SK-N-SH (cell line): Measurements from ENCODE around the gene GNG12. TPM values are rescaled to one million over a fixed set of nuclear protein-coding genes. Genes with fewer than 3 reads are reported as not detected.

Source experiments
- CTCF ChIA-PET: fragments of 300-600, 350-600 bp; formaldehyde crosslinking; extraction: SDS; loops from one replicate; lab custom pipeline; 2021; lab: Yijun Ruan, JAX
- POLR2A ChIA-PET: fragments of 350-600 bp; sonication (Branson Sonifier 250); formaldehyde crosslinking; extraction: SDS; loops from one replicate; lab custom pipeline; 2020; ENCODE audit warnings: antibody characterized with exemption, inconsistent platforms; lab: Yijun Ruan, JAX
- DNase-seq: peaks from one replicate; pipeline ENCODE4 v3.0.0; 2012
- H2AFZ ChIP-seq: fragments of 200-600 bp; sonication (generic); 2 replicates; pipeline ENCODE4 v1.8.1; 2016; ENCODE audit warnings: antibody characterized with exemption, mild to moderate bottlenecking, low read depth
- H3F3A ChIP-seq: fragments of 200-600 bp; sonication (generic); replicated peaks from 2 replicates; pipeline ENCODE3; 2016; ENCODE audit warnings: antibody characterized with exemption, mild to moderate bottlenecking; ENCODE audit not compliant: insufficient read depth
- H3K27ac ChIP-seq, 2 experiments: fragments of 200-500 bp in 1 of 2; fragments of 200-600 bp in 1 of 2; sonication (Bioruptor generic) in 1 of 2; sonication (generic), shearing (Covaris generic) in 1 of 2; 2 replicates each; pipeline versions ENCODE4 v1.5.1 to v1.6.1; 2014 to 2016; ENCODE audit warnings: low read depth in 2 of 2, inconsistent platforms in 1 of 2, low read length in 1 of 2, mild to moderate bottlenecking in 1 of 2, mixed read lengths in 1 of 2
- H3K27me3 ChIP-seq: fragments of 200-600 bp; sonication (generic), shearing (Covaris generic); 2 replicates; pipeline ENCODE4 v1.6.1; 2016; ENCODE audit warnings: mixed run types; ENCODE audit not compliant: insufficient read depth
- H3K36me3 ChIP-seq, 2 experiments: fragments of 200-500 bp in 1 of 2; fragments of 200-600 bp in 1 of 2; sonication (Bioruptor generic) in 1 of 2; sonication (generic) in 1 of 2; replicated peaks in 1 of 2; 2 replicates each; pipeline versions ENCODE3 to v1.5.1; 2014 to 2016; ENCODE audit warnings: low read length in 1 of 2, mild to moderate bottlenecking in 1 of 2; ENCODE audit not compliant: insufficient read depth in 2 of 2, control insufficient read depth in 1 of 2
- H3K4me1 ChIP-seq, 2 experiments: fragments of 200-500 bp in 1 of 2; fragments of 200-600 bp in 1 of 2; sonication (Bioruptor generic) in 1 of 2; sonication (generic), shearing (Covaris generic) in 1 of 2; 2 replicates each; pipeline versions ENCODE4 v1.5.1 to v1.6.1; 2014 to 2016; ENCODE audit warnings: low read depth in 1 of 2, low read length in 1 of 2, mixed run types in 1 of 2; ENCODE audit not compliant: insufficient read depth in 2 of 2, control insufficient read depth in 1 of 2
- H3K4me2 ChIP-seq: fragments of 200-600 bp; sonication (generic), shearing (Covaris generic); 2 replicates; pipeline ENCODE4 v1.6.1; 2017; ENCODE audit warnings: mixed run types
- H3K4me3 ChIP-seq, 2 experiments: fragments of 200-500 bp in 1 of 2; fragments of 200-600 bp in 1 of 2; sonication (Bioruptor generic) in 1 of 2; sonication (generic), shearing (Covaris generic) in 1 of 2; 2 replicates each; pipeline versions ENCODE4 v1.5.1 to v1.8.1; 2014 to 2016; ENCODE audit warnings: low read depth in 2 of 2, inconsistent platforms in 1 of 2, low read length in 1 of 2, mild to moderate bottlenecking in 1 of 2, mixed read lengths in 1 of 2, moderate library complexity in 1 of 2
- H3K79me2 ChIP-seq: fragments of 200-600 bp; sonication (generic); 2 replicates; pipeline ENCODE4 v1.8.1; 2017; ENCODE audit warnings: mild to moderate bottlenecking; ENCODE audit not compliant: insufficient read depth
- H3K9ac ChIP-seq: fragments of 200-600 bp; sonication (generic); 2 replicates; pipeline ENCODE4 v1.6.1; 2017; ENCODE audit warnings: mixed run types
- H3K9me2 ChIP-seq: fragments of 200-600 bp; sonication (generic); 2 replicates; pipeline ENCODE4 v1.6.1; 2017; ENCODE audit warnings: mixed run types
- H3K9me3 ChIP-seq: fragments of 200-600 bp; sonication (generic); 2 replicates; pipeline ENCODE4 v1.6.1; 2017; ENCODE audit warnings: mixed run types, mild to moderate bottlenecking, moderate library complexity
- H4K20me1 ChIP-seq: fragments of 200-600 bp; sonication (generic); 2 replicates; pipeline ENCODE4 v1.6.1; 2017; ENCODE audit warnings: mild to moderate bottlenecking, mixed run types; ENCODE audit not compliant: insufficient read depth
- ELF1 ChIP-seq: IDR thresholded peaks from 2 replicates; pipeline ENCODE4 v1.4.0; 2012
- FOXM1 ChIP-seq: IDR thresholded peaks from 2 replicates; pipeline ENCODE4 v1.4.0; 2012; ENCODE audit warnings: low read depth, mild to moderate bottlenecking
- GABPA ChIP-seq: IDR thresholded peaks from 2 replicates; pipeline ENCODE4 v1.4.0; 2012; ENCODE audit warnings: low read depth, mild to moderate bottlenecking
- GATA2 ChIP-seq: sonication (generic); formaldehyde crosslinking; IDR thresholded peaks from 2 replicates; pipeline ENCODE4 v1.5.0; 2020; ENCODE audit warnings: mild to moderate bottlenecking, missing genetic modification reagents
- MAX ChIP-seq: IDR thresholded peaks from 2 replicates; pipeline ENCODE4 v1.4.0; 2012; ENCODE audit warnings: low read depth
- NFIC ChIP-seq: IDR thresholded peaks from 2 replicates; pipeline ENCODE4 v1.4.0; 2012; ENCODE audit warnings: borderline replicate concordance
- NRF1 ChIP-seq: IDR thresholded peaks from 2 replicates; pipeline ENCODE4 v1.6.1; 2012; ENCODE audit warnings: low read depth, mild to moderate bottlenecking, low read length
- POLR2AphosphoS5 ChIP-seq: IDR thresholded peaks from 2 replicates; pipeline ENCODE4 v1.6.1; 2012; ENCODE audit warnings: low read depth, low read length
- RAD21 ChIP-seq: IDR thresholded peaks from 2 replicates; pipeline ENCODE4 v1.6.1; 2012; ENCODE audit warnings: mild to moderate bottlenecking, low read length
- RCOR1 ChIP-seq: fragments of 150-350 bp; IDR thresholded peaks from 2 replicates; pipeline ENCODE4 v1.6.1; 2017; ENCODE audit warnings: antibody characterized with exemption, low read length
- RFX5 ChIP-seq: IDR thresholded peaks from 2 replicates; pipeline ENCODE4 v1.6.1; 2012; ENCODE audit warnings: mild to moderate bottlenecking, improper control_type of control experiment, low read length
- RXRA ChIP-seq: IDR thresholded peaks from 2 replicates; pipeline ENCODE4 v1.4.0; 2012; ENCODE audit warnings: low read depth, mild to moderate bottlenecking, borderline replicate concordance
- SIN3A ChIP-seq: IDR thresholded peaks from 2 replicates; pipeline ENCODE4 v1.6.1; 2012; ENCODE audit warnings: low read depth, mild to moderate bottlenecking, low read length, moderate library complexity, borderline replicate concordance
- SMC3 ChIP-seq: IDR thresholded peaks from 2 replicates; pipeline ENCODE4 v1.6.1; 2012; ENCODE audit warnings: low read depth, low read length, improper control_type of control experiment
- TAF1 ChIP-seq: IDR thresholded peaks from 2 replicates; pipeline ENCODE4 v1.6.1; 2012; ENCODE audit warnings: low read depth, mild to moderate bottlenecking, low read length, moderate library complexity, borderline replicate concordance
- TCF12 ChIP-seq: IDR thresholded peaks from 2 replicates; pipeline ENCODE4 v1.4.0; 2012
- TEAD4 ChIP-seq: IDR thresholded peaks from 2 replicates; pipeline ENCODE4 v1.4.0; 2012; ENCODE audit warnings: mild to moderate bottlenecking, borderline replicate concordance; ENCODE audit not compliant: insufficient read depth
- YY1 ChIP-seq: IDR thresholded peaks from 2 replicates; pipeline ENCODE4 v1.4.0; 2012; ENCODE audit warnings: low read depth, mild to moderate bottlenecking
- WGBS: methylation state at CpG from one replicate; pipeline ENCODE4 v1.1.6; 2017; ENCODE audit warnings: low lambda C conversion rate; 5-methylcytosine and 5-hydroxymethylcytosine counted together
- polyA plus RNA-seq, 3 experiments: library from polyadenylated mRNA; depleted of rRNA; stranded (reverse); fragments of >200 nt; gene quantifications; 2 replicates each; pipeline ENCODE4 v1.2.3, GENCODE V29; 2012
- TF ChIP-seq, protein P1 (sequence below): fragments of 150-350 bp; IDR thresholded peaks from 2 replicates; pipeline ENCODE4 v1.6.1; 2016; ENCODE audit warnings: mild to moderate bottlenecking, low read depth, low read length
- TF ChIP-seq, protein P2 (sequence below): fragments of 150-350 bp; IDR thresholded peaks from 2 replicates; pipeline ENCODE4 v1.6.1; 2017; ENCODE audit warnings: antibody characterized with exemption, low read length, low read depth, borderline replicate concordance
- TF ChIP-seq, protein P3 (sequence below): fragments of 200-600 bp; sonication (generic); IDR thresholded peaks from 2 replicates; pipeline ENCODE4 v1.6.1; 2017; ENCODE audit warnings: antibody characterized with exemption, mild to moderate bottlenecking, moderate library complexity

The GNG12 gene
- polyA plus RNA-seq, 1 of the 3 experiments (the other 2 are of a cell fraction): 41.2 TPM

- TF ChIP-seq YY1 (peak; percentile 43; the same call in 1 of the 2 replicates), TEAD4 (peak; percentile 72), ELF1 (peak; percentile 45; the same call in 1 of the 2 replicates), RCOR1 (peak; percentile 31; the same call in 1 of the 2 replicates)
These were observed 120.0 kb downstream of the GNG12 start (continued) for GRCh38 chr1:67713057-67713846.

GRCh38 chr1:67711855-67712212, 121.4 kb downstream of the GNG12 start:
- CTCF ChIA-PET: interaction anchor here (0.8 to 1.8 kb wide), 7 partner anchors 9 to 177 kb away, joined by 3 to 8 read pairs (median 4); no protein-coding TSS in a partner anchor
- H3K79me2 ChIP-seq: peaks cover 52% of the 10 kb centered on the region
- H3K27ac ChIP-seq: peak overlapping the region in 1 of 2 experiments; percentile 80; a peak in 1 of 4 replicates
- H3K27me3 ChIP-seq: no peaks in the 10 kb centered on the region
- H3K9ac ChIP-seq: no peak overlapping the region
- H3K4me3 ChIP-seq: no peak overlapping the region
- TF ChIP-seq TCF12: no peak
- TF ChIP-seq GATA2 (CRISPR knock-in tag): no peak
- TF ChIP-seq, protein P1, sequence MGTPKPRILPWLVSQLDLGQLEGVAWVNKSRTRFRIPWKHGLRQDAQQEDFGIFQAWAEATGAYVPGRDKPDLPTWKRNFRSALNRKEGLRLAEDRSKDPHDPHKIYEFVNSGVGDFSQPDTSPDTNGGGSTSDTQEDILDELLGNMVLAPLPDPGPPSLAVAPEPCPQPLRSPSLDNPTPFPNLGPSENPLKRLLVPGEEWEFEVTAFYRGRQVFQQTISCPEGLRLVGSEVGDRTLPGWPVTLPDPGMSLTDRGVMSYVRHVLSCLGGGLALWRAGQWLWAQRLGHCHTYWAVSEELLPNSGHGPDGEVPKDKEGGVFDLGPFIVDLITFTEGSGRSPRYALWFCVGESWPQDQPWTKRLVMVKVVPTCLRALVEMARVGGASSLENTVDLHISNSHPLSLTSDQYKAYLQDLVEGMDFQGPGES: no peak
- TF ChIP-seq NRF1: no peak
- no peak for TF ChIP-seq SIN3A
- TF ChIP-seq RFX5: no peak
- TF ChIP-seq, protein P2, sequence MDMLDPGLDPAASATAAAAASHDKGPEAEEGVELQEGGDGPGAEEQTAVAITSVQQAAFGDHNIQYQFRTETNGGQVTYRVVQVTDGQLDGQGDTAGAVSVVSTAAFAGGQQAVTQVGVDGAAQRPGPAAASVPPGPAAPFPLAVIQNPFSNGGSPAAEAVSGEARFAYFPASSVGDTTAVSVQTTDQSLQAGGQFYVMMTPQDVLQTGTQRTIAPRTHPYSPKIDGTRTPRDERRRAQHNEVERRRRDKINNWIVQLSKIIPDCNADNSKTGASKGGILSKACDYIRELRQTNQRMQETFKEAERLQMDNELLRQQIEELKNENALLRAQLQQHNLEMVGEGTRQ: no peak
- TF ChIP-seq FOXM1: no peak
- no peak for TF ChIP-seq GABPA
- no peak for TF ChIP-seq RCOR1
- no peak for TF ChIP-seq TAF1
- no peak for TF ChIP-seq YY1
- TF ChIP-seq NFIC: no peak
- TF ChIP-seq RXRA: no peak
- TF ChIP-seq MAX: no peak
- TF ChIP-seq RAD21: no peak
- TF ChIP-seq, protein P3, sequence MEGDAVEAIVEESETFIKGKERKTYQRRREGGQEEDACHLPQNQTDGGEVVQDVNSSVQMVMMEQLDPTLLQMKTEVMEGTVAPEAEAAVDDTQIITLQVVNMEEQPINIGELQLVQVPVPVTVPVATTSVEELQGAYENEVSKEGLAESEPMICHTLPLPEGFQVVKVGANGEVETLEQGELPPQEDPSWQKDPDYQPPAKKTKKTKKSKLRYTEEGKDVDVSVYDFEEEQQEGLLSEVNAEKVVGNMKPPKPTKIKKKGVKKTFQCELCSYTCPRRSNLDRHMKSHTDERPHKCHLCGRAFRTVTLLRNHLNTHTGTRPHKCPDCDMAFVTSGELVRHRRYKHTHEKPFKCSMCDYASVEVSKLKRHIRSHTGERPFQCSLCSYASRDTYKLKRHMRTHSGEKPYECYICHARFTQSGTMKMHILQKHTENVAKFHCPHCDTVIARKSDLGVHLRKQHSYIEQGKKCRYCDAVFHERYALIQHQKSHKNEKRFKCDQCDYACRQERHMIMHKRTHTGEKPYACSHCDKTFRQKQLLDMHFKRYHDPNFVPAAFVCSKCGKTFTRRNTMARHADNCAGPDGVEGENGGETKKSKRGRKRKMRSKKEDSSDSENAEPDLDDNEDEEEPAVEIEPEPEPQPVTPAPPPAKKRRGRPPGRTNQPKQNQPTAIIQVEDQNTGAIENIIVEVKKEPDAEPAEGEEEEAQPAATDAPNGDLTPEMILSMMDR: no peak
- TF ChIP-seq POLR2AphosphoS5: no peak
- TF ChIP-seq SMC3: no peak
- no peak overlapping the region for H3K4me2 ChIP-seq
- peaks cover 26% of the 10 kb centered on the region for H3F3A ChIP-seq
- no peaks in the 10 kb centered on the region for H3K9me2 ChIP-seq
- no peaks in the 10 kb centered on the region for H3K9me3 ChIP-seq
- no peak for DNase-seq
- peaks cover 52 to 53% of the 10 kb centered on the region in 2 experiments for H3K4me1 ChIP-seq
- POLR2A ChIA-PET: interaction anchor here (0.6 kb wide), 1 partner anchor 25 kb away, joined by 3 read pairs; no protein-coding TSS in a partner anchor
- H3K36me3 ChIP-seq: peaks cover 0 to 2% of the 10 kb centered on the region in 2 experiments
- H4K20me1 ChIP-seq: no peaks in the 10 kb centered on the region
- H2AFZ ChIP-seq: no peak overlapping the region
- WGBS: 65% methylated on average over 2 of the region's 2 CpGs
